NCI-H460 (cell line): Measurements from ENCODE around the gene USP49. TPM values are rescaled to one million over a fixed set of nuclear protein-coding genes. Genes with fewer than 3 reads are reported as not detected.

Experiments used
- DNase-seq: peaks from one replicate; pipeline ENCODE4 v3.0.0-alpha.2; 2016; ENCODE audit warnings: low read depth; ENCODE audit errors: extremely low read depth
- total RNA-seq: library from RNA; depleted of rRNA; stranded (reverse); fragments of >200 nt; shearing (Covaris generic); gene quantifications from 2 replicates; pipeline ENCODE4 v1.2.3, GENCODE V29; 2014

Gene USP49
- total RNA-seq, 1 experiment from 2014 or later: 3.1 TPM

DNA sequence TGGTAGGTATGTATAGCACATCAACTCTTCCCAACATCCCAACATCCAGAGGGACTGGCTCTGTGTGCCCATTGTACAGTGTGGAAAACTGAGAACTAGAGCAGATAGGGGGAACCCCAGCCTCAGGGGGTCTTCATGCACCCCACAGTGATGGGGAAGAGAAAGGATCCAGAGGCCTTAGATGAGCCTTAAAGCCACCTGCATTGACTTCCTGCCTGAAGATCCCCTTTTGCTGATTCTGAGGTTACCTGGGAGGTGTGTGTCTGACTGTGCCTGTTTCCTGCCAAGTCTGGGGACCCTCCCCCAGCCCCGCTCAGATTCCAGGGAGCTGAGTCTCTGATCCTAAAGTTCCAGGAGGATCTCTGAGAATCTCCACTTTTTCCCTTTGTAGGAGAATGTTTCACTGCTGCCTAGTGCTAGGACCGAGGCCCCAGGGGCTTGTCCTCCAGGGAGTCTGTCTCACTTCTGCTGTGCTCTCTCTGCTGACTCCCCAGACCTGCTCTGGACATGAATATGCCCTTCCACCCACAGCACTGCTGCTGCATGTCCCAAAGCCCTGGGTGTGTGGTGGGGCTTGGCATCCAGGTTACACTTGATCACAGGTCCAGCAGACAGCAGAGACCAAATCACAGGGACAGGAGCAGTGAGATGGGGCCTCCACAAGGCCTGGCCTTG lies 135.1 kb downstream of the USP49 start:
- no peak for DNase-seq

DNA sequence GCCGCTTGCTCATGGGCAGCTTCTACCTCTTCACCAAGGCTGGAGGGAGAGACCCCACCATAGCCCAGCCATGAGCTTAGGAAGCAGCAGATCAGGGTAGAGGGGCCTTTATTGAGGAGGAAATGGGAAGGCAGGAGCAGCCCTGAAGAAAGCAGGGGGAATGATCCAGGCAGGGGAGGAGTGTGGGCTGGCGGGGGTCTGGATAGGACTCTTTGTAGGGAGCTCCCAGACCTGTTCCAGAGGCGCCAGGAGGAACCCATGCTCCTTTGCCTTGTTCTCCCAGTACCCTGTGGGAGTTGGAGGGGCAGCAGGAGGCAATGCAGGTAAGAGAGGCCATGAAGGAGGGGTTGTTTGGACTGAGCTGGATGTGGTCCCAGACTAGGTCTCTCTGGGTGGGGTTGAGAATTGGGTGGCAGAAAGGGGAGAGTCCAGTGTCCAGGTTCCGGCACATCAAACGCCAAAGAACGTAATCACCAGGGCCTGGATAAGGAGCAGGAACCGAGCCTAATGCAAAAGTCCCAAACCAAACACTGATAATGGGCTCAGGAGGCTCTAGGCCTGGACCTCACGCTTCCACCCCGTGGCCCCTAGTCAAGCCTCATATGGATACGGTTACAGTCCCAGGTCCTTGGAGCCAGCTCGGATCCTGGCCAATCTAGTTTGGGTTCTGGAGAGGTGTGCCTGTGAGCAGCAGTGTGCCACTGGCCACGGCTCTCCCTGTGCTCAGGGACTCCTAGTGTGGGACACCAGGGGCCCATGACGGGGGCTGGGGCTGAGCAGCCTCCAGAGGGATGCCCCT lies 135.9 kb downstream of the USP49 start:
- DNase-seq: no peak

DNA sequence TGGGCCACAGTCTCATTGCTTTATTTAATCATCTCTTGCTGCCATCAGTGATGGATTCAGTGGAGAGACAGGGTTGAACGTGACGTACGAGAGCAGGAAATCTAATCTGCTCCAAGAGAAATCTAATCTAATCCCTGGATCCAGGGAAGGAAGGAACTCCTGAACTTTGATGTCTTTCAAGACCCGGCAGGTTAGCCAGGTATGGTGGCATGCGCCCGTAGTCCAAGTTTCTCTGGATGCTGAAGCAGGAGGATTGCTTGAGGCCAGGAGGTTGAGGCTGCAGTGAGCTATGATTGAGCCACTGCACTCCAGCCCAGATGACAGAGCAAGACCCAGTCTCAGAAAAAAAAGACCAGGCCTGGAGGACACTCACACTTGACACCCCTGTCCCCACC lies 136.5 kb downstream of the USP49 start:
- no peak for DNase-seq

DNA sequence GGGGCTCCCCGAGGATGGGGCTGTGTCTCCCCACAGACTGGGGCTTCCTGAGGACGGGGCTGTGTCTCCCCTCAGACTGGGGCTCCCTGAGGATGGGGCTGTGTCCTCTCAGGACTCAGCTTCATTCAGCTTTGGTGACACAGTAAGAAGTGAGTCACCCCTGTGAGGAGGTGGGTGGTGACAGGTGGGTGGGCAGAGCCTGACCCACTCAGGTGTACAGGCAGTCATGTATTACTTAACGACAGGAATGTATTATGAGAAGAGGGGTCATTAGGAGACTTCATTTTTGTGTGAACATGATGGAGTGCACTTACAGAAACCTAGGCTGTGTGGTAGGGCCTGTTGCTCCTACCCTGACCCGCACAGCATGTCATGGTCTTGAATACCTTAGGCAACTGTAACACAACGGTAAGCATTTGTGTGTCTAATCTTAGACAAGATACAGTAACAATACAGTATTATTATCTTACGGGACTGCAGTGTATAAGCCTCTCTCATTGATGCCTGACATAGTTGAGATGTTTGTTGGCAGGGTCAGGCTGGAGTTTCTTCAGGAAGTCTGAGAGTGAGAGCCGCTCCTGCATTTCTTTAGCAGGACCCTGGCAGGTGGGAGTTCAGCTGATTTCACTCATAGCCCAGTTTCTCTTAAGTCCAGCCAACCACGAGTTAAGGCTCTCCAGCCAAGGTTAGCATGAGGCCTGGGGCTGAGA lies 137.1 kb downstream of the USP49 start:
- DNase-seq: no peak

DNA sequence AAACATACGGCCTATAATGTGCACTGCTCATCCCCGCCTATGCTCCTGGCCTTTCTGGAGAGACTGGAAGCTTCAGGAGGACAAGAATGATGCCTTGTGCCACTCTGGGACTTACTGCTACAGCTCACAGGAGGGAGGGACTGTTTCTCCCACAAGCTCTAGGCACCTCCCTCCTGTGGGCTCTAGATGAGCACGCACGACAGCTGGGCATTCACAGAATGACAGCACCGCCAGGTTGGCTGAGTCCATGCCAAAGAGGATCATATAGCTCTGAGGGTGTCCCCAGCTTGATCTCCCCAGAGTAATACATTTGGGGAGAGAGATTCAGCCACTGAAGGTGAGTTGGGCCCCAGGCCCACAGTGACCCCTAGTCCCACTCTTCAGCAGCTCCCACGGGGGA lies 137.9 kb downstream of the USP49 start:
- no peak for DNase-seq

DNA sequence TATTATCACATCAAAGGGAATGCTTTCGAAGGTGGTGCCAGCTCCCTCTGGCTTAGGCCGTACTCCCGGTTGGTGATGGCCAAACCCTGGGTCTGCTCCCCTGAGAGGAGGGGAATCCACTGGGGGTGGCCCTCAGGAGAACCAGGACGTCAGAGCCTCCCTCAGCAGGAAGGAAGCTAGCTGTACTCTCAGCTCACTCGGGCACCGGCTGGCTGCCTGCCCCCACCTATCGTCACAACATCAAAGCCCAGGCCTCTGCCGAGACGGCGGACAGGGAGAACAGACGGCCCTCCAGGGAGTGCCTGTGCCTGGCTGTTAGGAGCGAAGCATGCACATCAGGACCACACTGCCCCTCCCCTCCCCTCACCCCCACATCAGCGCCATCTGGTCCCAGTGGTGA lies 138.8 kb downstream of the USP49 start:
- DNase-seq: no peak

DNA sequence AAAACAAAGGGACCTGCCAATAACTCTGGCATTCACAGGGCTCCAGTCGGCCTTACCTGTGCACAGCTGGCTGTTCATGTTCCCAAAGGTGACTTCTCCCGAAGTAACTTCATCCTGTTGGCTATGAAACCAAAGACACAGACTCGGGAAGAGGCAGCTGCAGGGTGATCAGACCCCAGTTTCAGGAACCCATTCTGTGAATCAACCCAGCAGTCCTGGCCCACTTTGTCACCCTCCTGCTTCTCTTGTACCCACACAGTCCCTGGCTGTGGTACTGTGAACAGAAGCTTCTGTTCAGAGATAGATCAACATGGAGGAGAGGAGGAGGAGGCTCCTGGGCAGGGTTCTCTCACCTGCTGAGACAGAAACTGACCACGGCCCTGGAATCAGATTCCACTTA lies 139.3 kb downstream of the USP49 start:
- DNase-seq: no peak

DNA sequence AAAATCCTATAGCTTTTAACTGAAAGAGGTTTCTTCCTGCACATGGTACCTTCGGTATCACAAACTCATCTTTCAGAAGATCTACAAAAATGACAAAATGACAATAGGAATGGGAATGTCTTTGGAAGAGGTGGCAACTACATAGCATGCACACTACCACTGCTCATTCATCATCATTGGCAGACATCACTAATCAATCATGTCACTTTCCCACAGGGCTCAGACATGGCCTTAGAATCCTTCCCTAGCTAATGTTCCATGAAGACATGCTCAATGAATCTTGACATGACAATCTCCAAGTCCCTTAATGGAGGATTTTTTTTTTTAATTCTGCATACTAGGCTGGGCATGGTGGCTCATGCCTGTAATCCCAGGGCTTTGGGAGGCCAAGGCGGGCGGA lies 144.8 kb downstream of the USP49 start:
- DNase-seq: no peak

DNA sequence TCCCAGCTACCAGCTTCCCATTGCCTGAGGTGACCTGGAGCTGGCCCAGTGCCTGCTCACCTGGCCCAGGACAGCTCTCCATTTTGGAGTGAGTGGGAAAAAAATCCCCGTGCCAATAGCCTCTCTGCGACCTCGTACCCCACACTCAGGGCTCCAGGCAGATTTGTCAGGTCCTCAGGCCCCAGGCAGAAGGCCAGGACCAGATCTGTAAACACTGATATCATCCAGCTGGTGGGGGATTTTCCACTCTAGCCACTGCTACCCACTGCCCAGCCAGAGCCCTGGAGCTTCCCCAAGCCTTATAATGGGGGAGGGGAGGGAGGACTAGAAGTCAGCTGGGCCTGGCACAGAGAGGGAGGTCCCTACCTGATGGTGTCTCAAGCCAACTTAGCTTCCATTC lies 146.6 kb downstream of the USP49 start:
- no peak for DNase-seq

DNA sequence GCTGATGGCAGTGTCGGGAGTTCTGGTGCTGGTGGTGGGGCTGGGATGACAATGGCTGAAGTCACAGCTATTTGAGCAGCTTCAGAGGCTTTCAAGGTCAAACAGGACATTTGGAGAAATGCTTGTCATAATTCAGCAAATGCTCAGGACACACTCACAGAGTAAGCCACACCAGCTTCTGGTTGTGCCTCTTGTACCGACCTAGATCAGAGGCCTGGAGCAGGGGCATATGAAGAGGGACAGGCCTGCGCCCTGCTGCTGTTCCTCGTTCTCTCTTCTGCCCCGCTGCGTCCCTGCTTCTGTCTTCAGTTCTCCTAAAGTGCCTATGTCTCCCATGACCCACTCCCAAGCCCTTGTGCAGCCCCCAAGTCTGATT lies 147.1 kb downstream of the USP49 start:
- no peak for DNase-seq

DNA sequence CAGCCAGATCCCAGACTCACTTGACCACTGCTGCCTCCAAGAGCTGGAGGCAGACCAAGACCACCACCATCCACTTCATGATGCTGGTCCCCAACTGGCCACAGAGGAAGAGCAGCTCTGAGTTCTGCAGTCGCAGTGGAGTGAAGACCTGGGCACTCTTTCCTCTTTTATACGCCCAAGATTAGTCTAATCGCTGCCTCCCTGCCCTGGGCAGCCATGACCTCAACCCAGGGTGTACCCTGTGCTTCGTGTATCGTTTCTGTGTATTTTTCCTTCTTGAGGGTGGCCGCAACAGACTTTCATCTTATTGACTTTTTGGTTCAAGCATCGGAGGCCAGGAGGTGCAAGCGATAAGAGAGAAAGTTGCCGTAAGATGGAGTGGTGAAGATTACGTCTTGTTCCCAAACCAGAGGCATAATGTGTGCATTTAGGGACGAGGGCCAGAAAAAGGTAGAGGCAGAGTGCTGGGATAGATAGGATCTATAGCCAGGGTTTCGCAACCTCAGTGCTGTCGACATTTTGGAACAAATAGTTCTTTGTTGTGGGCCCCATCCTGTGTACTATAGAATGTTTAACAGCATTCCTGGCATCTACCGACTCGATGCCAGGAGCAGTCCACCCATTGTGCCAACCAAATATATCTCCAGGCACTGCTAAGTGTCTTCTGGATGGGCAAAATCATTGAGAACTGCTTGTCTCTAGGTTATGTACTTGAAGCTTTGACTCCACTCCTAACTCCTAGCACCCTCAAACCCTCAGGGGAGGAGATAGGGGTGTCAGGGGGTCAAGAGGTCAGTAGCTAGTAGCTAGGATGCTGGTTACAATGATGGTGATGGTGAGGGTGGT lies 147.7 kb downstream of the USP49 start, which contains the start of gene PGC:
TSS of gene PGC (minus strand) at position 142 of the 846 bp plus-strand sequence. CDS start at position 79, 63 bp downstream.
- no peak for DNase-seq

DNA sequence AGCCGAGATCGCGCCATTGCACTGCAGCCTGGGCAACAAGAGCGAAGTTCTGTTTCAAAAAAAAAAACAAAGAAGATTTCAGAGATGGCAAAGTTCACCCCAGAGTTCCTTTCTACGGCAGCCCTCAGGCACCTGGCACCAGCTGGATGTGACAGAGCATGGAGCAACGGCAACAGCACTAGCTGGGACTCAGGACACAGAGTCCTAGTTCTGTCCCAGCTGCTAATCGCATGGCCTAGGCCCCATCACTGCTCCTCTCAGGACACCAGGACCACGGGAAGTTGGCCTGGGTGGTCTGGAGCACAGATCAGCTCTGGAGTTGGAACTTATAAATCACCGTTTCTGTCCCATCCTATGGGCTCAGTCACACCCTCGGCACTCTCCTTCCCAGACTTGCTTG lies 149.1 kb downstream of the USP49 start:
- DNase-seq: no peak

DNA sequence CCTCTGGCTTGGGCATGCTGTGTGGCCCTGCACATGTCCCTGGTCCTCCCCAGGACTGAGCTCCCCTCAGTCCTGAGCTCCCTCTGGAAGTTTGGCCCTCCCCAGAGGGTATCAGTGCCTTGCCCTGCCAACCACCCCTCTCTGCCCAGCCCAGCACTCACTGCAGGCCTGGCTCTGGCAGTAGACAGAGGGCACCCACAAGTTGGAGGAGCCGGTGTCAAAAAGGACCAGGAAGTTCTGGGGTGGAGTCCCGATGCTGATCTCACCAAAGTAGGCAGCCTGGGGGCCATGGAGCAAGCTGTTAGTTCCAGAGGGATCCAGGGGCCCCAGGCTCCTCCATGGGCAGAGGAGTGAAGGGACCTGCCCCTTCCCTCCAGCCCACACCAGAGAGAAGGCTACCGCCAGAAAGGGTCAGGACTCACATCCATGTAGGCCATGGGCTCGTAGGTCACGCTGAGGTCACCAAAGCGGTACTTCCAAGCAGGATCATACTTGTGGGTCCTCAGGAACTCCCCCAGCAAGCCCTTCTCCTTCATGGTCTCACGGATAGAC lies 150.9 kb downstream of the USP49 start:
- DNase-seq: no peak

DNA sequence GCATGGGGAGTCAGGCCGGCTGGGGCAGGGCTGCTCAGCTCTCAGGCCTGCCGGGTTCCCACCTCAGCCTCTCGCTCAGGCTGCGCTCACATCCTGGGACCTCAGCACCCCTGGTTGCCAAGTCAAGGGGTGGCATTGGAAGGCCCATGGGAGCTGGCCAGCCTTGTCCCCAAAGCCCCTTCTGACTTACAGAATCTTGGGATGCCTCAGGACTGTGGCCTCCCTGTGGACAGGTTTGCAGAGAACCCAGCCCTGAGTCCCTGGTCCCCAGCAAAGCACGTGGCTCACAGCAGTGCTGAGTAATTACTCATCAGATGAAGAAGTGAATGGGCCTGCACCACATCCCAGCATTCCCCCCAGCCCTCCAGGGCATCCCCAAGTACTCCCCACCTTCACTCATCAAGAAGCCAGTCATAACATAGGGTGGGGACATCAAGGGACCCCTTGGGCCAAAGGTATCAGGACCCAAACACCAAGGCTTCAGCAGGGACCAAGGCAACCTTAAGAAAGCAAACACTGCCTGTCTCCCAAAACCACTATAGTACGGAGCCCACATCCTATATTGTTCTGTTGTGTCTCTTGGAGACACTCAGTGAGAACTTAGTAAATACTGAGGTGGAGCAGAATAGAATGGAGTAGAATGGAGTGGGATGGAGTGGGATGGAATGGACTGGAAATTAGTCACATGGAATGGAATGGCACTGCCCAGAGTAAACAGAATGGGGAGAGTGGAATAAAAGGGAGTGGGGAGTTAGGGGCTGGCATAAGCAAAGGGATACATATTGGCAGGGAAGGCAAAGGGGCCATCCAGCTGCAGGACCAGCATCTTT lies 151.6 kb downstream of the USP49 start:
- DNase-seq: no peak

DNA sequence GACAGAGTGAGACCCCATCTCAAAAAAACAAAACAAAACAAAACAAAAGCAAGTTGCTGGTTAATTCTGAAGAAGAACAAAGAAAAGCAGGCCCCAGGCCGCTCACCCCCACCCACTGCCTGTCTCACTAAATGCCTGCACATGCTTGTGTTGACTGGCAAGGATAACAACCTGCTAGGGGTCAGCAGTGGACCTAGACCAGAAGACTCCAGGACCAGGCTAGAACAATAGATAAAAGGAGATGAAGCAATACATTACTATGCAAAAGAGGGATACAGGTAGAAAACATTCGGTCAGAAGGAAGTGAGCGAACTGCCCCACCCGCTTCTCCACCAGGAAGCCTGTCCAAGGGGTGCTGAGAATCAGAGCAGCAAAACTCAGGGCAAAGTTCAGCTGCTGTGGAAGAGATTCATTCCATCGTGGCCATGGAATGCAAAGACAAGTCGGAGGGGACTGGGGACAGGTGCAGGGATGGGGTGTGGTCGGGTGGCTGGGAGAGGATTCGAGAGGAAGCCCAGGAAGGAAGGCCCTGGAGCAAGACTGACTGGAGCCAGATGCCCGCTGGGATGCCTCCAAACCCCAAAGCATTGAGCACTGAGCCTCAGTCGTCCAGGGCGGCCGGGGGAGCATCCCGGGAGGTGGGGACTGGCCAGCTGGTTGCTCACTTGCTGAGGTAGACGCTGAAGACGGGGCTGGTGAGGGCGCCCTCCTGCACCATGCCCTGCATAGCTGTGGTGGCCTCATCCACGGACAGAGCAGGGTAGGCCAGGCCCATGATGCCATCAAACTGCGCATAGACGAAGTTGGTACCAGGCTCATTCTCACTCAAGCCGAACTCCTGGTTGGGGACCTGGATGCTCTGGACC lies 153.3 kb downstream of the USP49 start:
- no peak for DNase-seq

DNA sequence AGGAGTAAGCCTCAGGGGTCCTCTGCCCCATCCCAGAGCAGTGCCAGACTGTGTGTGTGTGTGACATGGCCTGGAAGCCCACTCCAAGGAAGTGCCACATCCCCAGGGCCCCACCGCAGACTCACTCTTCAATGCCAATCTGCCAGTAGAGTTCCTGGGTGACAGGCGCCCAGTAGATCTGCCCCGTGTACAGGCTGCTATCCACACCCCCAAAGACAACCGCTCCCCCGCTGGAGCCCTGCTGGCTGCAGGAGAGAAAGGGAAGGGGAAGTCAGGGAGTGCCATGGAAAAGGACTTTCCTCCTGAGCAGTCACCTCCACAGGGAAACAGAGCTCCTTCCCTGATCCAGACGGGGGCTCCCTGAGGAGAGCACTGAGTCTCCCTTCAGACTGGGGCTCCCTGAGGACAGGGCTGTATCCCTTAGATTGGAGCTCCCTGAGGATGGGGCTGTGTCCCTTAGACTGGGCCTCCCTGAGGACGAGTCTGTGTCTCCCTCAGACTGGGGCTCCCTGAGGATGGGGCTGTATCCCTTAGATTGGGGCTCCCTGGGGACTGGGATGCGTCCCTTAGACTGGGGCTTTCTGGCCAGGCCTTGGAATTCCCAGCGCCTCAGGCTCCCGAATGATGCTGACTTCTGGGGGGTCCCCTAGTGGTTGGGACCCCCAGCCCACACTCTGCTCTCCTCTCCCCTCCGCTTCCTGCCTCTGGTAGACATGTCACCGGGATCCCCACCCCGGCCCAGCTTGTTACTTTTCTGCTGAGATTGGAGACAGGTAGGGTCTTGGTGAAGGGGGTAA lies 154.6 kb downstream of the USP49 start:
- DNase-seq: no peak
